K562 (cell line): ENCODE results near the gene KRT83.

Source experiments
- BMI1 ChIP-seq: fragments of 150-350 bp; IDR thresholded peaks from 2 replicates; pipeline ENCODE4 v1.6.1; 2014; ENCODE audit warnings: low read length
- FOS ChIP-seq: IDR thresholded peaks from 3 replicates; pipeline ENCODE4 v1.6.1; 2011; ENCODE audit not compliant: insufficient read length; ENCODE audit errors: extremely low read depth
- IRF2 ChIP-seq: sonication (generic); formaldehyde crosslinking; IDR thresholded peaks from 2 replicates; pipeline ENCODE4 v1.8.1; 2022; ENCODE audit warnings: mild to moderate bottlenecking, missing genetic modification reagents
- JUND ChIP-seq, 2 experiments: IDR thresholded peaks; 2 replicates in 1 of 2; 3 replicates in 1 of 2; pipeline ENCODE4 v1.6.1; 2011; ENCODE audit warnings: borderline replicate concordance in 2 of 2, low read depth in 2 of 2, low read length in 2 of 2, improper control_type of control experiment in 1 of 2, missing biosample characterization in 1 of 2, missing genetic modification characterization in 1 of 2, missing genetic modification reagents in 1 of 2
- KLF10 ChIP-seq: fragments of 250-450 bp; sonication (Bioruptor Pico); IDR thresholded peaks from 2 replicates; pipeline ENCODE4 v1.6.1; 2021; ENCODE audit warnings: matching md5 sums
- MAZ ChIP-seq, 2 experiments: fragments of 450-650 bp in 1 of 2; sonication (generic) in 1 of 2; formaldehyde crosslinking; IDR thresholded peaks in 1 of 2; conservative IDR thresholded peaks in 1 of 2; 2 replicates each; pipeline versions ENCODE4 v1.4.0 to v1.5.0; 2020; ENCODE audit warnings: mild to moderate bottlenecking in 1 of 2, missing genetic modification reagents in 1 of 2
- POLR2A ChIP-seq: fragments of 450-650 bp; conservative IDR thresholded peaks from 2 replicates; pipeline ENCODE4 v1.6.1; 2016
- RAD21 ChIP-seq, 2 experiments: fragments of 250-450 bp in 1 of 2; fragments of 450-650 bp in 1 of 2; sonication (Bioruptor Pico) in 1 of 2; formaldehyde crosslinking in 1 of 2; IDR thresholded peaks in 1 of 2; conservative IDR thresholded peaks in 1 of 2; 2 replicates each; pipeline versions ENCODE4 v1.4.0 to v1.8.0; 2020 to 2022; ENCODE audit warnings: mild to moderate bottlenecking in 2 of 2, moderate library complexity in 1 of 2
- RNF2 ChIP-seq: sonication (generic); IDR thresholded peaks from 2 replicates; pipeline ENCODE4 v1.6.1; 2016
- SMARCB1 ChIP-seq: IDR thresholded peaks from 2 replicates; pipeline ENCODE4 v1.6.1; 2011; ENCODE audit warnings: improper control_type of control experiment, low read depth; ENCODE audit not compliant: insufficient read length
- ZNF76 ChIP-seq: fragments of 250-450 bp; sonication (Bioruptor Pico); IDR thresholded peaks from 2 replicates; pipeline ENCODE4 v1.4.0; 2020; ENCODE audit warnings: mild to moderate bottlenecking, moderate library complexity, borderline replicate concordance
- TF ChIP-seq, protein P1 (sequence below): fragments of 450-650 bp; formaldehyde crosslinking; IDR thresholded peaks from 2 replicates; pipeline ENCODE4 v1.4.0; 2020; ENCODE audit warnings: mild to moderate bottlenecking, moderate library complexity
- TF ChIP-seq, protein P2 (sequence below), 3 experiments: IDR thresholded peaks in 2 of 3; conservative IDR thresholded peaks in 1 of 3; 2 replicates each; pipeline ENCODE4 v1.5.1; 2011 to 2012; ENCODE audit warnings: low read length in 3 of 3, mild to moderate bottlenecking in 3 of 3, control low read depth in 2 of 3, improper control_type of control experiment in 1 of 3, inconsistent platforms in 1 of 3, low read depth in 1 of 3, mixed read lengths in 1 of 3, moderate library complexity in 1 of 3; ENCODE audit not compliant: insufficient read depth in 2 of 3

DNA sequence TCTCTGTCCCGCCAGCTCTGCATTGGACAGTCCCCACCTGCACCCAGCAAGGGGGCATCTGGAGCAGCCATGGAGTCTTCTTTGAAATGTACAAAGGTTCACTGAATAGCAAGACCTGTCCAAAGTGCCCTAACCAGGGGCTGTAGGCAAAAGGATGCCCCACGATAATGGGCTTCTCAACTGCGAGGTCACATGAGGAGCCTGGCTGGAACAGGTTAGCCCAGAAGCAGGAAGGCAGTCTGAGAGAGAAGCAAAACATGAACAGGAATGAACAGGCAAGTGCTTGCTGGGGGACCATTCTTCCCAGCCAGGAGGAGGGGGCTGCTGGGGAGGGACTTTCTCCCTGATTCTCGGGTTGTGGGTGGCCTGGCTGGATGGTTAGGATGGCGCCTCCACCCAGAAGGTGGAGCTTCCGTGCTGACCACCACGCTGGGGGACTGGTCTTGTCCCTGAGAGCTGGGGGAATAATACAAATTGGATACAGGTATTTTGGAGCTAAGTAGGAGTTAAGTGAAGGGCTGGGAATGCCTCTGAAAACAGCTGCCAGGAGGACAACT, 39.0 kb upstream of the KRT83 start:
- TF ChIP-seq FOS (no peak), JUND (IDR thresholded peaks at IDR 0.05; ENCODE audit: borderline replicate concordance, low read depth, low read length) (no peak), JUND (tag; IDR thresholded peaks at IDR 0.05; ENCODE audit: borderline replicate concordance, low read depth, low read length) (no peak), RAD21 (CRISPR knock-in tag; conservative IDR thresholded peaks at IDR 0.05 in 1 of 2, IDR thresholded peaks at IDR 0.05 in 1 of 2) (no peak), IRF2 (CRISPR knock-in tag) (no peak), POLR2A (no peak), ZNF76 (CRISPR knock-in tag) (no peak), MAZ (CRISPR knock-in tag; conservative IDR thresholded peaks at IDR 0.05 in 1 of 2, IDR thresholded peaks at IDR 0.05 in 1 of 2) (no peak), SMARCB1 (no peak), KLF10 (CRISPR knock-in tag) (no peak), BMI1 (no peak), RNF2 (no peak)
- TF ChIP-seq, protein P1, sequence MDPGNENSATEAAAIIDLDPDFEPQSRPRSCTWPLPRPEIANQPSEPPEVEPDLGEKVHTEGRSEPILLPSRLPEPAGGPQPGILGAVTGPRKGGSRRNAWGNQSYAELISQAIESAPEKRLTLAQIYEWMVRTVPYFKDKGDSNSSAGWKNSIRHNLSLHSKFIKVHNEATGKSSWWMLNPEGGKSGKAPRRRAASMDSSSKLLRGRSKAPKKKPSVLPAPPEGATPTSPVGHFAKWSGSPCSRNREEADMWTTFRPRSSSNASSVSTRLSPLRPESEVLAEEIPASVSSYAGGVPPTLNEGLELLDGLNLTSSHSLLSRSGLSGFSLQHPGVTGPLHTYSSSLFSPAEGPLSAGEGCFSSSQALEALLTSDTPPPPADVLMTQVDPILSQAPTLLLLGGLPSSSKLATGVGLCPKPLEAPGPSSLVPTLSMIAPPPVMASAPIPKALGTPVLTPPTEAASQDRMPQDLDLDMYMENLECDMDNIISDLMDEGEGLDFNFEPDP: no peak
- TF ChIP-seq, protein P2, sequence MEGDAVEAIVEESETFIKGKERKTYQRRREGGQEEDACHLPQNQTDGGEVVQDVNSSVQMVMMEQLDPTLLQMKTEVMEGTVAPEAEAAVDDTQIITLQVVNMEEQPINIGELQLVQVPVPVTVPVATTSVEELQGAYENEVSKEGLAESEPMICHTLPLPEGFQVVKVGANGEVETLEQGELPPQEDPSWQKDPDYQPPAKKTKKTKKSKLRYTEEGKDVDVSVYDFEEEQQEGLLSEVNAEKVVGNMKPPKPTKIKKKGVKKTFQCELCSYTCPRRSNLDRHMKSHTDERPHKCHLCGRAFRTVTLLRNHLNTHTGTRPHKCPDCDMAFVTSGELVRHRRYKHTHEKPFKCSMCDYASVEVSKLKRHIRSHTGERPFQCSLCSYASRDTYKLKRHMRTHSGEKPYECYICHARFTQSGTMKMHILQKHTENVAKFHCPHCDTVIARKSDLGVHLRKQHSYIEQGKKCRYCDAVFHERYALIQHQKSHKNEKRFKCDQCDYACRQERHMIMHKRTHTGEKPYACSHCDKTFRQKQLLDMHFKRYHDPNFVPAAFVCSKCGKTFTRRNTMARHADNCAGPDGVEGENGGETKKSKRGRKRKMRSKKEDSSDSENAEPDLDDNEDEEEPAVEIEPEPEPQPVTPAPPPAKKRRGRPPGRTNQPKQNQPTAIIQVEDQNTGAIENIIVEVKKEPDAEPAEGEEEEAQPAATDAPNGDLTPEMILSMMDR (IDR thresholded peaks at IDR 0.05 in 2 of 3, conservative IDR thresholded peaks at IDR 0.05 in 1 of 3; ENCODE audit: insufficient read depth in 2 of 3, low read depth in 1 of 3, low read length in 3 of 3): no peak
